Body of pancreas (tissue), 4 donors: ENCODE data around the gene SMOC2.

Source experiments
- CTCF ChIP-seq, 7 experiments: fragments of 450-650 bp in 4 of 7; fragments of 200-600 bp in 3 of 7; sonication (generic) in 3 of 7; IDR thresholded peaks; one replicate each; pipeline ENCODE4 v1.5.1; 2016 to 2019; ENCODE audit warnings: antibody characterized with exemption in 7 of 7
- POLR2A ChIP-seq, 3 donors: fragments of 450-650 bp; IDR thresholded peaks; one replicate each; pipeline ENCODE4 v1.6.1; 2016; ENCODE audit warnings: antibody characterized with exemption in 3 of 3, mild to moderate bottlenecking in 2 of 3

GRCh38 chr6:168632694-168633093, 191.7 kb downstream of the SMOC2 start:
- TF ChIP-seq CTCF (IDR thresholded peaks at IDR 0.05): no peak
- TF ChIP-seq POLR2A (IDR thresholded peaks at IDR 0.05): no peak
